Measurements from ENCODE around the gene RAD51B. TPM values are rescaled to one million over a fixed set of nuclear protein-coding genes. Genes with fewer than 3 reads are reported as not detected.
"Not testable (repeated sequence)": the region's sequence is repeated elsewhere in the genome, so short reads cannot be mapped to it uniquely, and the experiment has no call there.

RAD51B gene
- total and polyA plus RNA-seq, 4 donors = 2.5 to 95.0 (median 9.6) TPM

DNA sequence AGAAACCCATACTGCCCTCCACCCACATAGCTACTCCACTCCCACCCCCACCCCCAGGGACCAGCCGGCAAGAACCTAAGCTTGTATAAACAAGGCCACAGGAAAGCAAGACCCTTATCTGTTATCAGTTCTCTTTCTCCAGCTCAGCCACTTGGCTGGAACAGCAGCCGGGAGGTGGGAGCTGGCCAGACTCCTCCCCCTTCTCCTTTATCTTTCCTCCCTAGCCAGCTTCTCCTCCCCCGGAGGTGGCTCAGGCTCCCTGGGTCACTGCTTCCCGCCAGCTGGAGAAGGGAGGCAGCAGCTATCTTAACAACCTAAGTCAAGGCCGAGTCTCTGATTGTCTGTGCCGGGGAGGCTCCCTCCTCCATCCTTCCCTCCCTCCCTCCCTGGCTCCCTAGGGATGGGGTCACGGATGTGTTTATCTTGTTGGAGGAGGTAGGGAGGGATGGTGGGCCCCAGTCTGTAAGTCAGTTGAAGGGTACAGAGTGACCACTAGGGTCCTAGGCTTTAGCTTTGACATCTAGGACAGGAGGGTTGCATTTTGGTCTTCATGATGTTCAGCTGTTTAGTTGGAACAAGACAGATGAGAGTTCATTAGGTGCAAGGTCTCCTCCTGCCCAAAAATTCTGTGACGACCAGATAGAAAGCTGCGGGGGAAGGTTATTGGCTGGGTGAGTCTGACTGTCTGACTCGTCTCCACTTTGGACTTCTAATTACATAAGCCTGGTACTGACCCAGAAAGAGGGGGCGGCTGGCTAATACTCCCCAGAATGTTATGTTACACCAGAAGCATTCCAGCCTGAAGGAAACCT, 943.6 kb downstream of the RAD51B start:
- TF ChIP-seq, protein P1, sequence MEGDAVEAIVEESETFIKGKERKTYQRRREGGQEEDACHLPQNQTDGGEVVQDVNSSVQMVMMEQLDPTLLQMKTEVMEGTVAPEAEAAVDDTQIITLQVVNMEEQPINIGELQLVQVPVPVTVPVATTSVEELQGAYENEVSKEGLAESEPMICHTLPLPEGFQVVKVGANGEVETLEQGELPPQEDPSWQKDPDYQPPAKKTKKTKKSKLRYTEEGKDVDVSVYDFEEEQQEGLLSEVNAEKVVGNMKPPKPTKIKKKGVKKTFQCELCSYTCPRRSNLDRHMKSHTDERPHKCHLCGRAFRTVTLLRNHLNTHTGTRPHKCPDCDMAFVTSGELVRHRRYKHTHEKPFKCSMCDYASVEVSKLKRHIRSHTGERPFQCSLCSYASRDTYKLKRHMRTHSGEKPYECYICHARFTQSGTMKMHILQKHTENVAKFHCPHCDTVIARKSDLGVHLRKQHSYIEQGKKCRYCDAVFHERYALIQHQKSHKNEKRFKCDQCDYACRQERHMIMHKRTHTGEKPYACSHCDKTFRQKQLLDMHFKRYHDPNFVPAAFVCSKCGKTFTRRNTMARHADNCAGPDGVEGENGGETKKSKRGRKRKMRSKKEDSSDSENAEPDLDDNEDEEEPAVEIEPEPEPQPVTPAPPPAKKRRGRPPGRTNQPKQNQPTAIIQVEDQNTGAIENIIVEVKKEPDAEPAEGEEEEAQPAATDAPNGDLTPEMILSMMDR (IDR thresholded peaks at IDR 0.05; ENCODE audit: control extremely low read depth, extremely low read depth) = no peak
- Histone ChIP-seq H3K36me3 (ENCODE audit: control insufficient read depth in 4 of 4, insufficient read depth in 4 of 4, low read length in 4 of 4) (no peaks in the 10 kb centered on the region), H3K4me1 (ENCODE audit: control insufficient read depth in 5 of 5, insufficient read depth in 5 of 5, low read length in 5 of 5) (peaks cover 9 to 26% (median 18%) of the 10 kb centered on the region in 5 donors), H3K9me3 (ENCODE audit: control insufficient read depth in 4 of 4, insufficient read depth in 3 of 4, low read length in 3 of 4) (no peaks in the 10 kb centered on the region), H3K9ac (ENCODE audit: insufficient read depth in 1 of 2, low read length in 2 of 2) (no peak overlapping the region), H3K4me3 (no peak overlapping the region), H3K27ac (ENCODE audit: low read depth in 1 of 2, low read length in 1 of 2) (peak overlapping the region; percentile 2 to 65), H3K27me3 (ENCODE audit: control insufficient read depth in 3 of 3, insufficient read depth in 3 of 3, low read length in 2 of 3) (no peaks in the 10 kb centered on the region)
- DNase-seq (peak; percentile 79 to 93 (median 82)), ATAC-seq (ENCODE audit: insufficient read depth, low FRiP score) (peak; percentile 70)
- WGBS, 2 donors = 39 to 52% methylated on average over 11 of the region's 11 CpGs

DNA sequence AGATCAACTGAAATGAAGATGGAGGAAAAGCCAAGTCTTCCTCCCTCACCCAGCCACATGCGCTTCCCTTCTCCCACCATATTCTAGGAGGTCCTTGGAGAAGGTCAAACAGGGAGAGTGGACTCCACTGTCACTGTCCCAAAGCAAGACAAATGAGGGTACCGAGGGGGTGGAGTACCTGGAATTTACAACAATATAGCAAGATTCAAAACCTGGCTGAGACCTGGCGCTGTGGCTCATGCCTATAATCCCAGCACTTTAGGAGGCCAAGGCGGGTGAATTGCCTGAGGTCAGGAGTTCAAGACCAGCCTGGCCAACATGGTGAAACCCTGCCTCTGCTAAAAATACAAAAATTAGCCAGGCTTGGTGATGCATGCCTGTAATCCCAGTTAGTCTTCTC, 944.3 kb downstream of the RAD51B start:
- Histone ChIP-seq H3K27ac (ENCODE audit: low read depth in 1 of 2, low read length in 1 of 2) (peak overlapping the region in 1 of 2 donors; percentile 67), H3K4me1 (ENCODE audit: control insufficient read depth in 5 of 5, insufficient read depth in 5 of 5, low read length in 5 of 5) (peaks cover 7 to 26% (median 13%) of the 10 kb centered on the region in 5 donors)
- H3K9ac ChIP-seq (ENCODE audit: insufficient read depth in 1 of 2, low read length in 2 of 2); H3K36me3 ChIP-seq (ENCODE audit: control insufficient read depth in 4 of 4, insufficient read depth in 4 of 4, low read length in 4 of 4); H3K4me3 ChIP-seq; H3K27me3 ChIP-seq (ENCODE audit: control insufficient read depth in 3 of 3, insufficient read depth in 3 of 3, low read length in 2 of 3); ATAC-seq (ENCODE audit: insufficient read depth, low FRiP score); DNase-seq; H3K9me3 ChIP-seq (ENCODE audit: control insufficient read depth in 4 of 4, insufficient read depth in 3 of 4, low read length in 3 of 4): not testable (repeated sequence)
- 95 to 99% methylated on average over 4 of the region's 4 CpGs for WGBS, 2 donors

DNA sequence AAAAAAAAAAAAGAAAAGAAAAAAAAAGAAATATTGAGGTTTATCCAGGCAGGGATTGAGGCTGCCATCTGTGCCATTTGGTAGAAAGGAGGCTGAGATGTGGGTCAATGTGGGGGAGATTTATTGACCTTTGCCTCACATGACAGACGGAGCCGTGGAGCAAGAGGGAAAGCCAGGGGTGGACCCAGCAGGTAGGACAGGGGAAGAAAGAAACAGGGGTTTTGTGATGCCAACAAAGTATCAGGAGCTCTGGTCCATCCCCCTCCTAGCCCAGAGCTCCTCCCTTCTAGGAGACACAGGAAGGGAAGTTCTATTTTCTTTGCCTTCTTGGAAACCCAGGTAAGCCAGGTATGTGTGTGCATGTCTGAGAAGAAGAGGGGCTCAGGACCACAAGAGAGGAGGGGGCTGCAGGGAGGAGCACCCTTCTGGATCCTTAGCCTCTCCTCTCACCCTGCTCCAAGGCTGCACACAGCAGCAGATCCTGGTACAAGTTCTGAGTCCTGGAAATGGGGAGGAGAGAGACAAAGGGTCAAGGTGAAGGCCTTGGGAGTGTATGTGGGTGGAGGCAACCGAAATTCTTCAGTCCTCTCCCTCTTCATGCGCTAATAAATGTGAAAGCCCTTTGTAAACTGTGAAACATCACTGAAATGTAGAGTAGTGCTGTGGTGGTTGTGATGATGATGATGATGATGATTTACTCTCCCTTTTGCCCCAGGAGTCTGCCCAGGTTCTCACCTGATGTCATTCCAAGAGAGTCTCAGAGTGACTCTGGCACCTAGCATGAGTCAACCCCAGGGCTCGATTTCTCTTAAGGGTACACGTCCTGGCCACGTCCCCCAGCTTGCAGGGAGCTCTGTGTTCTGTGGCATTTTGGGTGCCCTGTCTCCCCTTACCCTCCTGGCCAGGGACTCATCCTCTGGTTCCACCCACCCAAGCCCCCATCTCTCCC, 947.0 kb downstream of the RAD51B start:
- Histone ChIP-seq H3K4me1 (ENCODE audit: control insufficient read depth in 5 of 5, insufficient read depth in 5 of 5, low read length in 5 of 5) (peaks cover 7 to 25% (median 11%) of the 10 kb centered on the region in 5 donors), H3K36me3 (ENCODE audit: control insufficient read depth in 4 of 4, insufficient read depth in 4 of 4, low read length in 4 of 4) (no peaks in the 10 kb centered on the region), H3K9ac (ENCODE audit: insufficient read depth in 1 of 2, low read length in 2 of 2) (no peak overlapping the region), H3K27ac (ENCODE audit: low read depth in 1 of 2, low read length in 1 of 2) (no peak overlapping the region), H3K9me3 (ENCODE audit: control insufficient read depth in 4 of 4, insufficient read depth in 3 of 4, low read length in 3 of 4) (no peaks in the 10 kb centered on the region), H3K27me3 (ENCODE audit: control insufficient read depth in 3 of 3, insufficient read depth in 3 of 3, low read length in 2 of 3) (no peaks in the 10 kb centered on the region), H3K4me3 (no peak overlapping the region)
- ATAC-seq (ENCODE audit: insufficient read depth, low FRiP score) (no peak), DNase-seq (no peak)
- TF ChIP-seq, protein P1 (IDR thresholded peaks at IDR 0.05; ENCODE audit: control extremely low read depth, extremely low read depth) = no peak
- 89 to 93% methylated on average over 7 of the region's 7 CpGs for WGBS, 2 donors

DNA sequence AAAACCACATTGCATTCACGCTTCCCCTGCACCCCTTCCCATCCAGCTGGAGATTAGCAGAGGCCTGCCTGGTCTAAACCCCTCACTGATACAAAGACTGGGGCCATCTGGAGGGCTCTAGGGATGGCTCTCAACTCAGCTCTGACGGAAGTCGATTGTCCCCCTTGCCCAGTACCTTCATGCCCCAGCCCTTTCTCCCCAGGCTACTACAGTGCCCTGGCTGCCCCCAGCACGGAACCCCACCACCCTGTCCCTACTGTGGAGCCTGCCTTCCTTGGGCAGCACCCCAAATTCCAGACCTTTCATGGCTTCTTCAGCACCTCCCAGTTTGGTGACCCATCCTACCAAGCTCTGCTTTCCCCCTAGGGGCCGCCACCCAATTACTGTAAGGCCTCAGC, 947.7 kb downstream of the RAD51B start:
- TF ChIP-seq, protein P1 (IDR thresholded peaks at IDR 0.05; ENCODE audit: control extremely low read depth, extremely low read depth) = no peak
- WGBS, 2 donors = 96 to 99% methylated on average over 5 of the region's 5 CpGs
- DNase-seq = no peak

More for the DNA sequence above, 947.7 kb downstream of the RAD51B start:
- Histone ChIP-seq H3K27me3 (ENCODE audit: control insufficient read depth in 3 of 3, insufficient read depth in 3 of 3, low read length in 2 of 3) (no peaks in the 10 kb centered on the region), H3K27ac (ENCODE audit: low read depth in 1 of 2, low read length in 1 of 2) (no peak overlapping the region), H3K9ac (ENCODE audit: insufficient read depth in 1 of 2, low read length in 2 of 2) (no peak overlapping the region), H3K4me1 (ENCODE audit: control insufficient read depth in 5 of 5, insufficient read depth in 5 of 5, low read length in 5 of 5) (peaks cover 6 to 29% (median 10%) of the 10 kb centered on the region in 5 donors), H3K36me3 (ENCODE audit: control insufficient read depth in 4 of 4, insufficient read depth in 4 of 4, low read length in 4 of 4) (no peaks in the 10 kb centered on the region), H3K4me3 (no peak overlapping the region), H3K9me3 (ENCODE audit: control insufficient read depth in 4 of 4, insufficient read depth in 3 of 4, low read length in 3 of 4) (no peaks in the 10 kb centered on the region)
- ATAC-seq (ENCODE audit: insufficient read depth, low FRiP score) = no peak
